GM12892 (cell line): Measurements from ENCODE around the gene PALLD.

ENCODE experiments used
- DNase-seq: peaks from one replicate; pipeline ENCODE4 v3.0.0; 2011; ENCODE audit not compliant: insufficient read length
- FAIRE-seq: peaks from 2 replicates; lab custom pipeline; 2011; peaks lifted over from hg19 to GRCh38; lab: Jason Lieb, UNC
- POLR2A ChIP-seq: IDR thresholded peaks from 2 replicates; pipeline ENCODE4 v1.6.1; 2011; ENCODE audit warnings: low read depth, low read length, control low read depth
- POLR2AphosphoS5 ChIP-seq: IDR thresholded peaks from 2 replicates; pipeline ENCODE4 v1.6.1; 2011; ENCODE audit warnings: low read depth, low read length, control low read depth
- TAF1 ChIP-seq: IDR thresholded peaks from 2 replicates; pipeline ENCODE4 v1.6.1; 2011; ENCODE audit warnings: low read depth, mild to moderate bottlenecking, control low read depth, low read length, borderline replicate concordance

PALLD gene

DNA sequence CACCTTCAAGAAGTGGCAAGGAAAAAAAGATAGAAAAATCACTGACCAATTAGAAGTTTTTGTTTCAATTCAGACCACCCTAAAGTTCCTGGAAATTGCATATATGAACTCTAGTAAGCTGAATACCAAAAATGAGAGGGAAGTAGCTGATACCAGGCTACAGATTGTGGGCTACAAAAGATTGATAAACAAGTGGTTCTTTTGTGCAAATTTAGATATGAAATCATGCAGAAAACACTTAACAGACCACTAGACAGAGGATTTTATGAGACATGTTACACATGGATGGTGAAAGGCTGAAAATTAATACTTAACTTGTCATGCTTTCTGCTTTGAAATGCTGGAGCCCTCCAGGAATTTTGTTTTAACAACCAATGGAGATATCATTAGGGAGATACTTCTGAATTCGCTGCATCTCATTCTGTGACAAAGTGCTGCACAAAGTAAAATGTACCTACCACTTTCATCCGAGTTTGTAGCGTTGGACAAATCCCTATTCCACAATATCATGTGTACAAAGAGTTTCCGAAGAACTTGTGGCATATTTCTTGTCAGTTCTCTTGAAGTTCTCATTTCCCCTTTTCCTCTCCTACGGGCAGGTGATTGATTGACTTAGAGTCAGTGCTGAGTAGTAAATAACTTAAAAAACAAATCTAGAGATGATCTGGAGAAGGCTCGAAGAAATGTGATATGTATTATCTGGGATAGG is 235.0 kb downstream of the PALLD start:
- DNase-seq (no peak), FAIRE-seq (peak; percentile 33)
- TF ChIP-seq POLR2A (no peak), POLR2AphosphoS5 (no peak), TAF1 (no peak)

DNA sequence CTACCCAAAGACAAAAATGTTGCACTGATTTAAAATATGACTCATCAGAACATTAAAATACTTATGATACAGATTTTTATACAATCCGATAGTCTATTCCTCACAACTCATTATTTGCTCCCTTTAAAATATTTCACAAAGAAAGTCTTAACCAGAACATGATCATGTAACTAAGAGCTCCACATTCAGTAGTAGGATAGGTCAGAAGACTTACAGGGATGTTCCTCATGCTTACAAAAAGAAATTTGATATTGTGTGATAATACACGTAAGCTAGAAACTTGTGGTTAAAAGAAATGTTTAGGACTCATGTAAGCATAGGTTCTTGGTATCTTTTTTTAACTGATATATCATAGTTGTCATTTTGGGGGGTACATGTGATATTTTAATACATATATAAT is 235.9 kb downstream of the PALLD start:
- FAIRE-seq, result no peak
- TF ChIP-seq POLR2A (no peak), TAF1 (no peak), POLR2AphosphoS5 (no peak)
- no peak for DNase-seq

DNA sequence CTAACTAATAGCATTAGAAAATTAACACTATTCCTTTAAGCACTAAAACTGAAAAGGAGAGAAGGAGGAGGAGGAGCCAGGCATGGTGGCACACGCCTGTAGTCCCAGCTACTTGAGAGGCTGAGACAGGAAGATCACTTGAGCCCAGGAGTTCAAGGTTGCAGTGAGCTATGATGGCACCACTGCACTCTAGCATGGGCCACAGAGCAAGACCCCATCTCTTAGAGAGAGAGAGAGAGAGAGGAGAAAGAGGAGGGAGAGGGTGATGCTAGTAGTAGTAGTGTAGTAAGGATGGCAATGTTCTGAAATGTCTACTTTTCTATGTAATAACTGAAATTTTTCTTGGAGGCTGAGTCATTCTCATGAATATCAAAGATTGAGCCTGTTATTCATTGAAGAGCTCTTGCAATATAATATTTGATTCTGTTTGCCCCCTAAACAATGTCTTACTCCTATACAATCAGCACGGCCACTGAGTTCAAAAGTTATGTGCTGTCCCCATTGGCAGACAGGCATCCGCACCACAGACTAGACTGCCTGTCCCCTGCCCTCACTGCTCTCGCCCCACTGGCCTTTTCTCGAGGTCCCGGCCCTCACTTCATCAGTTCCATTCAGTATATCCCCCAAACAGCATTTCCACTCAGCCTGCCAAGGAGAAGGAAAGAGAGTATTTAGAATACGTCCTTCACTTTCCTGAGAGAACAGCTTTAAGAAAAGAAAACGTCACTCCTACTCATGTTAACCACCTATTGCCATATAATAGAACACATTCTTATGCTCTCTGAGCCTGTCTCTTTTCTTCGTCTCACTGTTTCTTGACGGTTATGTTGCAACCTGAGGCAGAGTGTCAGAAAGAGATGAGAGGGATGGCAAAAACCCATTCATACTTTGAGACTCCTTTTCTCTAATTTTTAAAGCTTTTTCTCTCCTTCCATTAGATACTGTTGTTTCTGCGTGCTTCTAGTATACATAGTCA is 238.1 kb downstream of the PALLD start:
- TF ChIP-seq POLR2AphosphoS5, result no peak
- no peak for TF ChIP-seq TAF1
- no peak for TF ChIP-seq POLR2A
- no peak for DNase-seq
- FAIRE-seq, result no peak

DNA sequence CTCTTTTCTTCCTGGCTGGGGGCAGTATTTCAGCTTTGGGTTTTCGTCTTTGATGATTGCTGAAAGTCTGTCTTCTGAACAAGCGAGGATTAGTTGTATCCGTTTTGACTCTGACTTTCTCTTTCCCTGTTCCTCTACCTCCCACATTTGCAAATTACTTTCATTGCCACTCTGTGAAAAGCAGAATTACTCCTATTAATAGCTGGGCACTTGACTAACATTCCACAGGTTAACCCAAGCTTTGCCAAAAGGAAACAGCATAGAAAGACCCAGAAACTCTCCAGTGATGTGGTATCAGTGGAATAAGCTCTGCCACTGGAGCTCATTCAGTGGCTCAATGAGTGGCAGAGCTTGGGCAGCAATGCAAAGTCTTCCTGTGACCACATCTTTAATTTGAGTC is 238.9 kb downstream of the PALLD start:
- FAIRE-seq, result no peak
- DNase-seq, result no peak
- TF ChIP-seq POLR2A (no peak), TAF1 (no peak), POLR2AphosphoS5 (no peak)

DNA sequence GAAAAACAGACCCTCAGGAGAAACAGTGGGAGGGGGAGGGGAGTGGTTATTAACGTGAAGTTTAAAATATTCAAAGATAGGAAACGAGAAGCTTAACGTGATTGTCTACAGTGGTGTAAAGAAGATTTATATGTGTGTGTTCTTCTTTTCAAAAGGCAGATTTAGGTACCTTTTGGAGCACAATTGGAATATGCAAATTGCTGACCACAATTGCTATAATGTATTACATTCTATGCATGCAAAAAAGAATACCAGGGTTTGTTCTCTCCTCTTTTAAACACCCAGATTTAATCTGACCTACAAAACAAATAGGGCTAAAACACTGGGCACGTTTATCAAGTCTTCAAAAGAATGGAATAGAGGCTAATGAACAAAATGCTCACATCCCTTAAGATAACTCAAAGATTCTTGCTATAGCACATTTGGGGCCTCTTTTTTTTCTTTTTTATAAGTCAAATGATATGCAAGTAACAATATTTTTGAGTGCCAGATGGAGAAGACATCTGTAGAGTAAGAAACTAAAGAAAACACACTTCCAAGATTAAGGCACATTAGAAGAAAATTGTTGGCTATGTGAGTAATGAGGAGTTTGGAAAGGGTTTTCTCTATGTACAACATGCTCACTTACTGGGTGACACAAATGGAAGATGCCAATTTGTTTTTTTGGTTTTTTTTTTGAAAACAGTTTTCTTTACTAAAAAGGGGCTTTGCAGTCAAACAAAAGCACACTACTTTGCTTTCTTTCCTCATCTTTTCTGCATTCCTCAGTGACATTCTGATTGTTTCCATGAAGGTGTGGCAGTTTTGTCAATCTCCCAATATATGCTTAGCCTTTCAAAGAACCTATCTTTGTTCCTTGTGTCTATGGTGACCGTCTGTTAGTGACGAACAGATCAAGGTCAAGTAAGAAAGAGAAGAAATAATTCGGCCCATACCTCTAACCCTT is 240.3 kb downstream of the PALLD start:
- DNase-seq, result no peak
- FAIRE-seq, result no peak
- TF ChIP-seq POLR2AphosphoS5, result no peak
- no peak for TF ChIP-seq TAF1
- TF ChIP-seq POLR2A, result no peak

DNA sequence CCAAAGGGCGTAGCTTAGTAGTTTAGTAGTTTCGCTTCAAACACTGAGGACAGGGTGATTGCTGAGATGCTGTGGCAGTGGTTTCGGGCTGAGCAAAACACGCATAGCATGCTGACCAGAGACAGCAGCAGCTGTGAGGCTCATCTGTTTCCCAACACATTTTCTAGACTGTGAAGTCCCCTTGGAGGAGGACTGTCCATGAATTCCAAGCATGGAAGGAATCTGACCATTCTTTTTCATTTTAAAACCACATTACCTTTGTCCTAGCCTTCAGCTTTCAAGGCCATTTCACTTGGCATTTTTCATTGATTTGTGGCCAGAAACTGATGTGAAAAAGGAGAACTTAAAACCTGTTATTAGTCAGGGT is 240.9 kb downstream of the PALLD start:
- DNase-seq (no peak), FAIRE-seq (no peak)
- TF ChIP-seq POLR2A, result no peak
- TF ChIP-seq TAF1, result no peak
- TF ChIP-seq POLR2AphosphoS5, result no peak

DNA sequence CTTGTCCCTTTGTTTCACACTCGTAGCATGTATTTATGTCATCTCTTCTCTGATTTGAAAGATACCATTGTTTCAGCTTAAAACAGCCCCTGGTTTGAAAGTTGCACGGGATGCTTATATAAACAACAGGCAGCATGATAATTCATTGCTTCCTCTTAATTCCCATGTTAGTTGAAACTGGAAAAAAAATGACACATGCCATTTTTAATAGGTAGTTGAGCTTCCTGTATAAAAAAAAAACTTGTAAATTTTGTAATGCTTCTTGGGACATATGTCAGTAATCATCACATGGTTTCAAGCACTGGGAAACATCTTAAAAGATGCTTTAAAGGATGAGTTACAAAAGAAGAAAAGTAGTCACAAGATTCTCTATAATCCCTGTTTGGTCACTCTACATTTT is 243.0 kb downstream of the PALLD start:
- FAIRE-seq, result no peak
- DNase-seq, result no peak

DNA sequence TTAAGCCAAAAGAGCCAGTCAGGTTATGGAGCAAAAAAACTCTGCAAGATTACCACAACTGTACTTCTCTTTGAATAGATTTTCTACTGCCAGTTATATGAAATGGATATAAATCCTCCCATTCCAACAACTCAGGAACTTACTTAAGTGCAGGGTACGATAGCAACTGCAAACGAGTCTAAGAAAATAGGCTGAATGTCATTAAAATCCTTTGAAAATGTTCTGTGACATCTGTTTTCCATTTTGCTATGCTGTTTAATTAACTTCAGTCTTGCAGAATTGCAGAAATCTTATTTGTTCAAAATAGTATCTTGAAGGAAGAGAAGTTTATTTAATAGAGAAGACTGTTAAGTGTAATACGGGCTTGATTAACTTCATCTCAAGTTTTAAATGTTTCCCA is 243.8 kb downstream of the PALLD start:
- no peak for TF ChIP-seq POLR2AphosphoS5
- no peak for TF ChIP-seq TAF1
- TF ChIP-seq POLR2A, result no peak
- FAIRE-seq (no peak), DNase-seq (no peak)

More for the DNA sequence above, 243.0 kb downstream of the PALLD start:
- TF ChIP-seq POLR2A (no peak), TAF1 (no peak), POLR2AphosphoS5 (no peak)

DNA sequence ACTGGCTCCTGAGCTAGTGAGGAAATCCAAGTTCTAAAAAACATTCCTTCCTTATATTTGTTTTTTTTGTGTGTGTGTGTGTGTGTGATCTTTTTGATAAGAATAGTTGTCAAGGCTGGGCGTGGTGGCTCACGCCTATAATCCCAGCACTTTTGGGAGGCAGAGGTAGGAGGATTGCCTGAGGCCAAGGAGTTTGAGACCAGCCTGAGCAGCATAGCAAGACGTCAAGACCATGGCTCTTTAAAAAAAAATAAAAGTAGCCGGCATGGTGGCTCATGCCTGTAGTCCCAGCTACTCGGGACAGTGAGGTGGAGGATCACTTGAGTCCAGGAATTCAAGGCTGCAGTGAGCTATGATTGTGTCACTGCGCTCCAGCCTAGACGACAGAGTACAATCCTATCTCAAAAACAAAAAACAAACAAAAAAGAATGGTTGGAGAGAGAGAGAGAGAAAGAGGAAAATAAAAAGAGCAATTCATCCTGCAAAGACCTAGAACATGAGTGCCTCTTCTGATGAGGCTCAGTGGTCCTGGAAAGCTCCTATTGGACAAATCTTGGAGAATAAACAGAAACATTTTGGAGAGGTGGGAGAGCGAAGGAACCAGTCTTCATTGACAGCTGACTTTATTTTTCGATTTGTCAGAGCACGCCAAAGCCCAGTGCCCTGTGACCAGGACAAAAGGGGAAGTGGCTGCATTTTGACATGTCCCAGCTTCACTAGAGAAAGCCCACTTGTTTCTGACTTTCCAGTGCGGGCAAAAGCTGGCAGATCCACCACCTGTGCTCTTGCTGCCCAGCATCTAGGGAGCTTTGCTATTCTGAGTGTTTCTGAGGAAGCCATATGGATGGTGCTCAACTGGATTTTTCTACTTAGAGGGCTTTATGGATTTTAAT is 244.7 kb downstream of the PALLD start:
- no peak for TF ChIP-seq POLR2AphosphoS5
- TF ChIP-seq TAF1, result no peak
- TF ChIP-seq POLR2A, result no peak
- no peak for FAIRE-seq

DNA sequence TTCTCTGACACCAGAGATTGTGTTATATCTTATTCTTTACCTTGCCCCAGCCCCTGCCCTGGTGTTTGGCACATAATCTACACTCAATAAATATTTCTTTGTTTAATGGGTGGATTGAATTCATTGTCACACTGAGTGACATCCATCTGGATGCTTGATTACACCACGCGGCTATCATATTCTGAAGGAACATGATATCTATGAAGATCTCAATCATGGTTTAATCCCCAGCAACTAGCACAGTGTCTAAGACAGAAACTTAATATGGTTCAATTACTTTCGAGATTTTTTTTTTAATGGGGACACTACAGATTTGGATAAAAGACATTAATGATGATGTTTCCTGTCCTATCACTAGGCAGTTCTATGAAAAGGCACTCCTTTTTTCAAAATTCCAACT is 246.3 kb downstream of the PALLD start:
- FAIRE-seq (no peak), DNase-seq (no peak)
- TF ChIP-seq POLR2A (no peak), POLR2AphosphoS5 (no peak), TAF1 (no peak)

More for the DNA sequence above, 244.7 kb downstream of the PALLD start:
- no peak for DNase-seq
